HEK293 (cell line): Measurements from ENCODE around the gene HOXD12.
A peak's percentile ranks its signal among the peaks of the same experiment; 100 is the strongest.

Experiments
- CTCF ChIA-PET: fragments of 350-600 bp; formaldehyde crosslinking; extraction: SDS; loops from one replicate; lab custom pipeline; 2021; ENCODE audit warnings: antibody characterized with exemption; lab: Yijun Ruan, JAX
- POLR2A ChIA-PET: fragments of 300-600 bp; formaldehyde crosslinking; extraction: SDS; loops from one replicate; lab custom pipeline; 2020; ENCODE audit warnings: antibody characterized with exemption, inconsistent platforms; lab: Yijun Ruan, JAX
- H3K27ac ChIP-seq: fragments of 200-500 bp; sonication (Bioruptor generic); 2 replicates; pipeline ENCODE4 v1.5.1; 2014; ENCODE audit warnings: low read depth, low read length, control low read depth, inconsistent platforms; ENCODE audit errors: extremely low read depth
- H3K36me3 ChIP-seq, 2 experiments: fragments of 200-500 bp in 1 of 2; sonication (Bioruptor generic) in 1 of 2; 1 replicate in 1 of 2; 2 replicates in 1 of 2; pipeline ENCODE4 v1.5.1; 2014 to 2017; ENCODE audit warnings: inconsistent platforms in 2 of 2, low read length in 2 of 2; ENCODE audit not compliant: control insufficient read depth in 2 of 2, insufficient read depth in 1 of 2
- H3K4me1 ChIP-seq: fragments of 200-500 bp; sonication (Bioruptor generic); 2 replicates; pipeline ENCODE4 v1.5.1; 2014; ENCODE audit warnings: mild to moderate bottlenecking, low read length, inconsistent platforms; ENCODE audit not compliant: control insufficient read depth, insufficient read depth
- H3K4me3 ChIP-seq: 2 replicates; pipeline ENCODE4 v1.5.1; 2011; ENCODE audit warnings: low read depth, mild to moderate bottlenecking, control low read depth, low read length, moderate library complexity
- H3K9me3 ChIP-seq: fragments of 200-500 bp; sonication (Bioruptor generic); 2 replicates; pipeline ENCODE4 v1.5.1; 2014; ENCODE audit warnings: low read depth, low read length, inconsistent platforms; ENCODE audit not compliant: control insufficient read depth, insufficient read depth
- IKZF3 ChIP-seq: fragments of 450-650 bp; IDR thresholded peaks from 2 replicates; pipeline ENCODE4 v1.5.0; 2018; ENCODE audit warnings: missing biosample characterization, mild to moderate bottlenecking, missing genetic modification characterization, moderate library complexity
- KLF9 ChIP-seq: fragments of 450-650 bp; formaldehyde crosslinking; IDR thresholded peaks from 2 replicates; pipeline ENCODE4 v1.5.1; 2016; ENCODE audit warnings: missing biosample characterization, missing genetic modification characterization, low read depth
- MEIS1 ChIP-seq: sonication (generic); formaldehyde crosslinking; IDR thresholded peaks from 2 replicates; pipeline ENCODE4 v1.8.1; 2022; ENCODE audit warnings: missing genetic modification reagents, mild to moderate bottlenecking, borderline replicate concordance
- TRIM28 ChIP-seq: IDR thresholded peaks from 2 replicates; pipeline ENCODE4 v1.6.1; 2011; ENCODE audit warnings: low read length, control low read depth, borderline replicate concordance
- TSHZ1 ChIP-seq: fragments of 450-650 bp; formaldehyde crosslinking; IDR thresholded peaks from 2 replicates; pipeline ENCODE4 v1.5.1; 2016; ENCODE audit warnings: missing biosample characterization, missing genetic modification characterization, borderline replicate concordance
- ZFHX2 ChIP-seq: fragments of 450-650 bp; formaldehyde crosslinking; conservative IDR thresholded peaks from 2 replicates; pipeline ENCODE4 v1.5.1; 2016; ENCODE audit warnings: missing biosample characterization, missing genetic modification characterization
- ZNF140 ChIP-seq: fragments of 450-650 bp; formaldehyde crosslinking; IDR thresholded peaks from 2 replicates; pipeline ENCODE4 v1.5.1; 2016; ENCODE audit warnings: missing biosample characterization, missing genetic modification characterization
- ZNF146 ChIP-seq: fragments of 450-650 bp; formaldehyde crosslinking; IDR thresholded peaks from 2 replicates; pipeline ENCODE4 v1.5.1; 2016; ENCODE audit warnings: missing biosample characterization, missing genetic modification characterization
- ZNF16 ChIP-seq: fragments of 450-650 bp; formaldehyde crosslinking; IDR thresholded peaks from 2 replicates; pipeline ENCODE4 v1.5.1; 2016; ENCODE audit warnings: low read depth, missing biosample characterization, missing genetic modification characterization
- ZNF202 ChIP-seq: fragments of 450-650 bp; formaldehyde crosslinking; IDR thresholded peaks from 2 replicates; pipeline ENCODE4 v1.5.1; 2016; ENCODE audit warnings: missing biosample characterization, missing genetic modification characterization, borderline replicate concordance
- ZNF311 ChIP-seq: fragments of 450-650 bp; formaldehyde crosslinking; IDR thresholded peaks from 2 replicates; pipeline ENCODE4 v1.5.1; 2017; ENCODE audit warnings: missing biosample characterization, missing genetic modification characterization, borderline replicate concordance
- ZNF423 ChIP-seq: fragments of 450-650 bp; formaldehyde crosslinking; IDR thresholded peaks from 2 replicates; pipeline ENCODE4 v1.5.1; 2016; ENCODE audit warnings: missing biosample characterization, missing genetic modification characterization
- ZNF501 ChIP-seq: fragments of 450-650 bp; formaldehyde crosslinking; IDR thresholded peaks from 2 replicates; pipeline ENCODE4 v1.5.1; 2016; ENCODE audit warnings: missing biosample characterization, missing genetic modification characterization
- ZNF610 ChIP-seq: fragments of 450-650 bp; formaldehyde crosslinking; IDR thresholded peaks from 2 replicates; pipeline ENCODE4 v1.5.1; 2016; ENCODE audit warnings: missing biosample characterization, missing genetic modification characterization, borderline replicate concordance
- ZNF660 ChIP-seq: fragments of 450-650 bp; IDR thresholded peaks from 2 replicates; pipeline ENCODE4 v1.5.1; 2018; ENCODE audit warnings: missing biosample characterization, mild to moderate bottlenecking, missing genetic modification characterization
- ZNF701 ChIP-seq: fragments of 450-650 bp; formaldehyde crosslinking; IDR thresholded peaks from 2 replicates; pipeline ENCODE4 v1.5.1; 2016; ENCODE audit warnings: missing biosample characterization, missing genetic modification characterization
- ZSCAN18 ChIP-seq: fragments of 450-650 bp; formaldehyde crosslinking; IDR thresholded peaks from 2 replicates; pipeline ENCODE4 v1.5.1; 2016; ENCODE audit warnings: missing biosample characterization, missing genetic modification characterization
- TF ChIP-seq, protein P1 (sequence below): fragments of 450-650 bp; formaldehyde crosslinking; IDR thresholded peaks from 2 replicates; pipeline ENCODE4 v1.5.1; 2016; ENCODE audit warnings: missing biosample characterization, missing genetic modification characterization

Gene HOXD12

DNA sequence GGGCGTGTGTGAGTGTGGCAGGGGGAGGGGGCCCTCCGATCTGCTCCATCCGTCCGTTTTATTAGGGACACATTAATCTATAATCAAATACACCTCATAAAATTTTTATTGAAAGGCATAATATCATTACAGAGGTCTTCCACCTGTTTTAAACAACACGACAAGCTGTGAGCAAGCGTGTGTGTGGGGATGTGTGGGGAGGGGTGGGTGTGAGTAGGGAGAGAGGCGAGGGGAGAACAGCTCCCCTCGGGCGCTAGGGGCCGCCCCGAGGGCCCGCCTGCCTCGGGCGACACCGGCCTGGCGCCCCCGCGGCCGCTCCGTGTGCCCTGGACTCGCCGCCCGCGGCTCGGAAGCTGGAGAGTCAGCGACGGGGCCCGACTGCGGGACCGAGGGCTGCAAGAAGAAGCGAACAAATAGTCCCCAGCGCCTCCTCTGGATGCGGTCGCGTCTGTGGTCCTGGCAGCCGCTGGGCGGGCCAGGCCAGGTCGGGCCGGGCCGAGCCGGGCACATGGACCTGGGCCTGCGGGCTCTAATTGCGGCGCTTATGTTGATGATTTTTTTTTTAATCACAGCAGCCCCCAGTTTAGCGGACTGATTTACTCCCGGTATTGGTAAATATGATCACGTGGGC is 22.6 kb downstream of the HOXD12 start (continued):
- TF ChIP-seq ZSCAN18 (tag by site-specific recombination) (no peak), ZNF146 (tag by site-specific recombination) (no peak), ZNF16 (tag by site-specific recombination) (no peak), ZNF660 (tag by site-specific recombination) (no peak)

GRCh38 chr2:176122683-176123410 is 23.3 kb downstream of the HOXD12 start, which contains the start of gene HOXD9:
HOXD9 (plus strand) TSS chr2:176122719; CDS start chr2:176122769, 50 bp downstream.
- Histone ChIP-seq H3K27ac (no peak within 1 kb of the TSS), H3K4me3 (no peak within 1 kb of the TSS), H3K4me1 (no peaks in the 10 kb centered on the region; the same call in 1 of the 2 replicates), H3K9me3 (no peaks in the 10 kb centered on the region), H3K36me3 (peaks cover 5 to 72% of the 10 kb centered on the region in 2 experiments; a peak in 2 of 3 replicates)
- TF ChIP-seq ZFHX2 (tag by site-specific recombination), result peak; percentile 20; the same call in 1 of the 2 replicates
- no peak for TF ChIP-seq ZNF701 (tag by site-specific recombination)
- TF ChIP-seq ZNF202 (tag by site-specific recombination), result 0 out of 2 replicates have a peak, but pooled peaks have one; percentile 66
- no peak for TF ChIP-seq KLF9 (tag by site-specific recombination)
- no peak for TF ChIP-seq TRIM28
- no peak for TF ChIP-seq ZNF311 (tag by site-specific recombination)
- no peak for TF ChIP-seq ZNF140 (tag by site-specific recombination)
- TF ChIP-seq IKZF3 (tag by site-specific recombination), result no peak
- no peak for TF ChIP-seq ZNF610 (tag by site-specific recombination)
- no peak for TF ChIP-seq TSHZ1 (tag by site-specific recombination)
- TF ChIP-seq MEIS1 (CRISPR knock-in tag), result no peak
- TF ChIP-seq, protein P1, sequence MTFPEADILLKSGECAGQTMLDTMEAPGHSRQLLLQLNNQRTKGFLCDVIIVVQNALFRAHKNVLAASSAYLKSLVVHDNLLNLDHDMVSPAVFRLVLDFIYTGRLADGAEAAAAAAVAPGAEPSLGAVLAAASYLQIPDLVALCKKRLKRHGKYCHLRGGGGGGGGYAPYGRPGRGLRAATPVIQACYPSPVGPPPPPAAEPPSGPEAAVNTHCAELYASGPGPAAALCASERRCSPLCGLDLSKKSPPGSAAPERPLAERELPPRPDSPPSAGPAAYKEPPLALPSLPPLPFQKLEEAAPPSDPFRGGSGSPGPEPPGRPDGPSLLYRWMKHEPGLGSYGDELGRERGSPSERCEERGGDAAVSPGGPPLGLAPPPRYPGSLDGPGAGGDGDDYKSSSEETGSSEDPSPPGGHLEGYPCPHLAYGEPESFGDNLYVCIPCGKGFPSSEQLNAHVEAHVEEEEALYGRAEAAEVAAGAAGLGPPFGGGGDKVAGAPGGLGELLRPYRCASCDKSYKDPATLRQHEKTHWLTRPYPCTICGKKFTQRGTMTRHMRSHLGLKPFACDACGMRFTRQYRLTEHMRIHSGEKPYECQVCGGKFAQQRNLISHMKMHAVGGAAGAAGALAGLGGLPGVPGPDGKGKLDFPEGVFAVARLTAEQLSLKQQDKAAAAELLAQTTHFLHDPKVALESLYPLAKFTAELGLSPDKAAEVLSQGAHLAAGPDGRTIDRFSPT, result no peak
- TF ChIP-seq ZNF423, result no peak
- no peak for TF ChIP-seq ZNF501
- CTCF ChIA-PET, result interaction anchor here (1.4 kb wide), 1 partner anchor 12 kb away, joined by 7 read pairs; no protein-coding TSS in a partner anchor
- POLR2A ChIA-PET, result no interaction called here
